ENCODE data around the gene LKAAEAR1. TPM values are rescaled to one million over a fixed set of nuclear protein-coding genes. Genes with fewer than 3 reads are reported as not detected.

LKAAEAR1 gene
- total RNA-seq, 1 donor from 2014 or later: not detected

DNA sequence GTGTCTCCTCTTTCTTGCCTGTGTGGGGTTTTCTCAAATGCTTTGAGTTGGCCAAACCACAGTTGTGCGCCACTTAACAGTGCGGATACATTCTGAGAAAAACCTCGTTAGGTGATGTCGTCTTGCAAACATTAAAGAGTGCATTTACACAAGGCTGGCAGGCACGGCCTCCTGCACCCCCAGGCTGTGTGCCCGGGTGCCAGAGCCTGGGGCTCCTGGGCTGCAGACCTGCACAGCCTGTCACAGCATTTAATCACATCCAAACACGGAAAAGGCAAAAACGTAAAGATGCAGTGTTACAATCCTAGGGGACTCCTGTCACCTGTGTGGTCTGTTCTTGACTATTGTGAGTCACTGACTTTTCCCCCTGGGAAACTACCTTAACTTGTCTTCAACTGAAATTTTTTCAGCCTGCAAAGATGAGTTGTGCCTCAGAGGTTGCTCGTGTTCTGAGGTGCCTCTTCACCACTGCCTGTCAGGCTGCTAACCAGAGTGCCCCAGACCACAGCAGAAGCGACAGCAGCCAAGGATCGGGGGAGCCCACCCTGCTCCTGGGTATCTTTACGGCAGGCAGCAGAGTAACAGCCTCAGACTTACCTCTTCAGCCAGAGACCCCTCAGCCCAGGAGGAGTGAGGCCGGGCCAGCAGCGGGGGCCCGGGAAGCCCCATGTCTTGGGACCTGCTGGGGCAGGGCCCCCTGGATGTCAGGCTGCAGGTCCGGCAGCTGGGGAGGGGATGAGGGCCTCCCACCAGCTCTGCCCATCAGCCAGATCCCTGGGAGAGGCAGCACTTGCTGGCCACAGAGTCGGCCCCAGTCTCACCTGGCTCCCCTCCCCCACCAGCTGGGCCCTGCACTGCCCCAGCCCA lies 48.9 kb downstream of the LKAAEAR1 start:
- no peak for ATAC-seq
- DNase-seq (ENCODE audit: missing footprints): peak; percentile 14
- intact Hi-C loops (cut with DNase I): no loop called here

DNA sequence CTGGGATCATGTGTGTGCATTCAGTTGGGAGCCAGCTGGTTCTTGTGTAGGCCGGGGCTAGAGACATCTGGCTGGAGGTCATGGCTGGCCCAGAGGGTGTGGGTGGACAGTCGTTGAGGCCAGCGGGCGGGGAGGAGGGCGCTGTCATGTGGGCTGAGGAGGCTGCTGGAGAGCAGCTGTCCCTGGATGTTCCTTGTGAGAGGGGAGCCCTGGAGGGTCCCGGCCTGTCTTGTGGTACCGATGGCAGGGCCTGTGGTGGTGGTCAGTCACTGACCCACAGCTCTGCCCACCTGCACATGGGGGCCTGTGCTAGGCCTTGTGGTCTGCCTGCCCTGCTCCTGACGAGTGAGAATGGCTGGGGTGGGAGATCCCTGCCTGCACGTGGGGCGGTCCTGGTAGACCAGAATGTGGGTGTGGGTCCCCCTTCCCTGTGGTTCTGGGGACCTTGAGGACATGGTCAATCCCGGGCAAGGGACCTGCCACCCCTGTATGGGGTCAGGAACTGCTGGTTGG lies 50.2 kb downstream of the LKAAEAR1 start:
- intact Hi-C loops (cut with DNase I): no loop called here
- ATAC-seq (peak; percentile 75), DNase-seq (ENCODE audit: missing footprints) (peak; percentile 67)

Small RNA genes lying within 50 kb of the gene (microRNA-seq; reads per million reads assigned to microRNA genes)
- gene MIR6813: not detected

Other genes starting within 250 kb of the LKAAEAR1 start
- gene ABHD16B, start 222.9 kb downstream of the LKAAEAR1 start, total RNA-seq: not detected
- gene TPD52L2, start 219.1 kb downstream of the LKAAEAR1 start, total RNA-seq: 78.0 TPM
- gene DNAJC5, start 189.3 kb downstream of the LKAAEAR1 start, total RNA-seq: 41.4 TPM
- gene UCKL1, start 128.0 kb downstream of the LKAAEAR1 start, total RNA-seq: 52.0 TPM
- 12.2 TPM for gene ZNF512B, start 114.5 kb downstream of the LKAAEAR1 start, total RNA-seq
- 5.7 TPM for gene SAMD10, start 104.8 kb downstream of the LKAAEAR1 start, total RNA-seq
- gene PRPF6, start 103.3 kb downstream of the LKAAEAR1 start, total RNA-seq: 46.4 TPM
- 0.30 TPM for gene C20orf204, start 48.2 kb downstream of the LKAAEAR1 start, total RNA-seq
- 38.4 TPM for gene SOX18, start 34.8 kb downstream of the LKAAEAR1 start, total RNA-seq
- gene TCEA2, start 21.2 kb downstream of the LKAAEAR1 start, total RNA-seq: 39.0 TPM
- gene RGS19, start 4.9 kb downstream of the LKAAEAR1 start, total RNA-seq: 6.6 TPM
- gene OPRL1, start 4.3 kb downstream of the LKAAEAR1 start, total RNA-seq: 0.49 TPM
- not detected for gene NPBWR2, start 23.2 kb upstream of the LKAAEAR1 start, total RNA-seq
- gene MYT1, start 80.1 kb upstream of the LKAAEAR1 start, total RNA-seq: 0.16 TPM
- gene PCMTD2, start 171.3 kb upstream of the LKAAEAR1 start, total RNA-seq: 71.0 TPM

Data from Right ventricle myocardium inferior (tissue), 1 donor.